Activated CD4-positive, alpha-beta T cell treated with anti-CD3 and anti-CD28 coated beads for 36 hours (primary cell): ENCODE measurements around the gene PRKCE. TPM values are rescaled to one million over a fixed set of nuclear protein-coding genes. Genes with fewer than 3 reads are reported as not detected.
A peak's percentile ranks its signal among the peaks of the same experiment; 100 is the strongest.

Experiments
- ATAC-seq: fragments of 200-7000 bp; cut with Tn5 transposase; one replicate; pipeline ENCODE4 v1.10.0; 2021; ENCODE audit warnings: mild to moderate bottlenecking, moderate library complexity
- CTCF ChIA-PET: fragments of 350-600 bp; sonication (Branson Sonifier 250); formaldehyde crosslinking; loops from one replicate; lab custom pipeline; 2021; ENCODE audit warnings: antibody characterized with exemption; lab: Charles Lee
- POLR2A ChIA-PET: fragments of 350-600 bp; sonication (Branson Sonifier 250); formaldehyde crosslinking; loops from one replicate; lab custom pipeline; 2021; ENCODE audit warnings: antibody characterized with exemption, inconsistent platforms; lab: Charles Lee
- DNase-seq: peaks from one replicate; pipeline ENCODE4 v3.0.0-alpha.2; 2020
- H3K27ac Mint-ChIP-seq: one replicate; pipeline ENCODE4 v1.8.0; 2021; ENCODE audit warnings: mixed read lengths
- H3K27me3 Mint-ChIP-seq: one replicate; pipeline ENCODE4 v1.8.0; 2021; ENCODE audit warnings: mixed read lengths
- H3K36me3 Mint-ChIP-seq: one replicate; pipeline ENCODE4 v1.8.0; 2021; ENCODE audit warnings: low read depth, mixed read lengths
- H3K4me1 Mint-ChIP-seq: one replicate; pipeline ENCODE4 v1.8.0; 2021; ENCODE audit warnings: mixed read lengths
- H3K4me3 Mint-ChIP-seq: one replicate; pipeline ENCODE4 v1.8.0; 2021; ENCODE audit warnings: mild to moderate bottlenecking, moderate library complexity, mixed read lengths
- H3K9me3 Mint-ChIP-seq: one replicate; pipeline ENCODE4 v1.8.0; 2021; ENCODE audit warnings: low read depth, mixed read lengths
- intact Hi-C, 2 experiments: fragments of 100-400 bp; cut with DNase I in 1 of 2; cut with micrococcal nuclease in 1 of 2; formaldehyde crosslinking; loops; one replicate each; pipeline versions ENCODE4 v1.14.2 to v1.15.1; 2022 to 2024; cut with DNase I, micrococcal nuclease
- total RNA-seq, 2 experiments: library from RNA; stranded (reverse); gene quantifications; one replicate each; pipeline ENCODE4 v1.2.3, GENCODE V29; 2021

PRKCE gene
- total RNA-seq, 2 experiments from 2014 or later, result 9.0 to 13.2 TPM

DNA sequence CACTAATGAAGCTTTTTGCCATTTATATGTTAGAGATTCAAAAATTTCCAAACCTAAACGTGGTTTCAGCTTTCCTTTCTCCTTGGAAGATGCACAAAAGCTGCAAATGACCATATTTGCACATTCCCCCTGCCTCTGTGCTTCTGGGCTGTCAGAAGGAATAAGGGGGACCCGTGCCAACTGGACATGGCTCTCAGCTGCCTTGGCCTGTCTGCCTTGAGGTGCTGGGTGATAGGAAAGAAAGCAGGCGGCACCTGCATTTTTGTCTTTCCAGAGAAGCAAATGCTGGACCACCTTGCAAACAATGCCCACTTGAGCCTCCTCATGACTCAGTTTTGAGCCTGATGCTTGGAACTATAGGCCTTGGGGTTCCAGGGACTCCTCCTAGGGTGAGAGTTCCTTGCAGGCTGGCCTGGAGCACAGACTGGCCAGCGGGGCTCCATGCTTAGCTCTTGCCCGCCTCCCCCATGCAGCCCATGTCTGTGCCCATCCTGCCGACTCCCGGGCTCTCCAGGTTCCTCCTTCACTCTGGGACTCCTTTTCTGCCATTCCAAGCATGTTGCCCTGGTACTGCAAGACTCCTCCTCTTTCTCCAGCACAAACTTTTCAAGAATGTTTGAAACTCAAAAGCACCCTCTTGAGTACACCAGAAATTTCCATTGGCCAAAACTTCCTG is 536.7 kb downstream of the PRKCE start:
- ChIA-PET CTCF (interaction anchor here (1.0 kb wide), 1 partner anchor 59 kb away, joined by 3 read pairs; no protein-coding TSS in a partner anchor), POLR2A (no interaction called here)
- Mint-ChIP-seq H3K27me3 (no peaks in the 10 kb centered on the region), H3K4me1 (peaks cover 13% of the 10 kb centered on the region), H3K4me3 (no peak overlapping the region), H3K9me3 (no peaks in the 10 kb centered on the region), H3K36me3 (peaks cover 2% of the 10 kb centered on the region), H3K27ac (no peak overlapping the region)
- no peak for DNase-seq
- ATAC-seq, result no peak
- intact Hi-C loops, result loop anchor here in 1 of 2 experiments (5.0 kb wide), 1 partner anchor 49 kb away; no protein-coding TSS in a partner anchor

GRCh38 chr2:46193356-46193755 is 541.9 kb downstream of the PRKCE start:
- DNase-seq (no peak), ATAC-seq (no peak)
- no peak overlapping the region for H3K4me3 Mint-ChIP-seq
- intact Hi-C loops, result no loop called here
- ChIA-PET POLR2A (no interaction called here), CTCF (interaction anchor here (0.6 to 1.5 kb wide), 2 partner anchors 17 to 130 kb away, joined by 3 read pairs; no protein-coding TSS in a partner anchor)
- H3K27ac Mint-ChIP-seq, result no peak overlapping the region
- no peaks in the 10 kb centered on the region for H3K9me3 Mint-ChIP-seq
- no peaks in the 10 kb centered on the region for H3K27me3 Mint-ChIP-seq
- no peaks in the 10 kb centered on the region for H3K36me3 Mint-ChIP-seq
- H3K4me1 Mint-ChIP-seq, result peaks cover 4% of the 10 kb centered on the region

DNA sequence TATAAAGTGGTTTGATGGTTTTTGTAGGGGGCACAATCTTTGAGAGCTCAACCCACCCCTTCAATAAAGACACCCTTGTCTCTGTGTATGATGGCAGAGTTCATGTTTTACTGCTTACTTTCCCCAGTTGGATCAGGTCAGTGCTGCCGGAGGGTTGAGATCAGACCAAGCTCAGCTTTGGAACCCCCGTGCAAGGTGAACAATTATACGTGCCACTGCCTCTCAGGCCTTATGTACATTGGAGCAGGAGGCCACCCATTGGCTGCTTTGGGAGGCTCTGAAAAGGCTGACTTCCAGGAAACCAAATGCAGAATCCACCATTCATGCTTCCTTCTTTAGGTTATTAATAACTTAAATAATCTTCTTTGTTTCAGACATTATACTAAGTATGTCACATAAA is 542.4 kb downstream of the PRKCE start:
- no peak overlapping the region for H3K27ac Mint-ChIP-seq
- DNase-seq (no peak), ATAC-seq (no peak)
- H3K4me3 Mint-ChIP-seq, result no peak overlapping the region
- no peaks in the 10 kb centered on the region for H3K36me3 Mint-ChIP-seq
- H3K27me3 Mint-ChIP-seq, result no peaks in the 10 kb centered on the region
- peaks cover 4% of the 10 kb centered on the region for H3K4me1 Mint-ChIP-seq
- intact Hi-C loops, result no loop called here
- H3K9me3 Mint-ChIP-seq, result no peaks in the 10 kb centered on the region
- ChIA-PET CTCF (interaction anchor here (0.6 to 1.5 kb wide), 3 partner anchors 9 to 131 kb away, joined by 3 to 4 read pairs (median 3); no protein-coding TSS in a partner anchor), POLR2A (no interaction called here)

GRCh38 chr2:46194856-46195255 is 543.4 kb downstream of the PRKCE start:
- Mint-ChIP-seq H3K36me3 (no peaks in the 10 kb centered on the region), H3K4me1 (peaks cover 5% of the 10 kb centered on the region), H3K27me3 (no peaks in the 10 kb centered on the region), H3K27ac (no peak overlapping the region), H3K9me3 (no peaks in the 10 kb centered on the region), H3K4me3 (no peak overlapping the region)
- intact Hi-C loops, result no loop called here
- ChIA-PET POLR2A (no interaction called here), CTCF (interaction anchor here (1.0 kb wide), 1 partner anchor 34 kb away, joined by 3 read pairs; no protein-coding TSS in a partner anchor)
- ATAC-seq (no peak), DNase-seq (no peak)

DNA sequence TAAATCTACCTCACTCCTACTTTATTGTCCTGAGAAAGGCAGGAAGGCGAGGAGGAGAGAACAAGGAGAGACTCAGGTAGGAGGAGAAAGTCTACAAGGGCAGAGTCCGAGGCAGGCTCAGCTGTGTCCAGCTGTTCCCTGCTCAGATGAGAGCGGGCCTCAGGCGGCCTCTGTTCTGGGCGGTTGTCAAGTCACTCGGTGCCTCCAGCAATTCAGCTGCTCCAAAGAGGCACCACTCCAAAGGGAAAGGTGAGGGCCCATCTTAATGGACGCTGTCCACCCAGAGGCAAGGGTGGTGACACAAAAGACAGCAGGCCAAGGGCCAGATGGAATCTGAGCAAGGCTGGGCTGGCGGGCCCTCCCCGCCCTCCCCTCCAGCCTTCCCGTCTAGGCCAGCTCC is 544.3 kb downstream of the PRKCE start:
- H3K9me3 Mint-ChIP-seq, result no peaks in the 10 kb centered on the region
- DNase-seq (no peak), ATAC-seq (no peak)
- no peak overlapping the region for H3K27ac Mint-ChIP-seq
- H3K36me3 Mint-ChIP-seq, result no peaks in the 10 kb centered on the region
- CTCF ChIA-PET, result no interaction called here
- POLR2A ChIA-PET, result no interaction called here
- no peaks in the 10 kb centered on the region for H3K27me3 Mint-ChIP-seq
- intact Hi-C loops, result no loop called here
- peaks cover 14% of the 10 kb centered on the region for H3K4me1 Mint-ChIP-seq
- H3K4me3 Mint-ChIP-seq, result no peak overlapping the region

GRCh38 chr2:46196871-46197462 is 545.5 kb downstream of the PRKCE start:
- ATAC-seq (no peak), DNase-seq (no peak)
- ChIA-PET POLR2A (no interaction called here), CTCF (no interaction called here)
- Mint-ChIP-seq H3K27me3 (no peaks in the 10 kb centered on the region), H3K27ac (no peak overlapping the region), H3K36me3 (no peaks in the 10 kb centered on the region), H3K4me1 (peaks cover 19% of the 10 kb centered on the region), H3K4me3 (no peak overlapping the region), H3K9me3 (no peaks in the 10 kb centered on the region)
- intact Hi-C loops, result no loop called here

GRCh38 chr2:46197672-46198071 is 546.2 kb downstream of the PRKCE start:
- H3K4me3 Mint-ChIP-seq, result no peak overlapping the region
- H3K9me3 Mint-ChIP-seq, result no peaks in the 10 kb centered on the region
- no peak for DNase-seq
- no peaks in the 10 kb centered on the region for H3K27me3 Mint-ChIP-seq
- CTCF ChIA-PET, result no interaction called here
- peaks cover 19% of the 10 kb centered on the region for H3K4me1 Mint-ChIP-seq
- POLR2A ChIA-PET, result no interaction called here
- H3K27ac Mint-ChIP-seq, result no peak overlapping the region
- H3K36me3 Mint-ChIP-seq, result no peaks in the 10 kb centered on the region
- no peak for ATAC-seq
- intact Hi-C loops, result no loop called here

- peaks cover 24% of the 10 kb centered on the region for H3K4me1 Mint-ChIP-seq
- H3K4me3 Mint-ChIP-seq, result no peak overlapping the region
- H3K27ac Mint-ChIP-seq, result no peak overlapping the region
- H3K36me3 Mint-ChIP-seq, result no peaks in the 10 kb centered on the region
- H3K27me3 Mint-ChIP-seq, result no peaks in the 10 kb centered on the region
- ChIA-PET CTCF (no interaction called here), POLR2A (no interaction called here)
- DNase-seq (no peak), ATAC-seq (no peak)
- intact Hi-C loops, result no loop called here
- no peaks in the 10 kb centered on the region for H3K9me3 Mint-ChIP-seq
Observed at GRCh38 chr2:46198164-46198883, 546.8 kb downstream of the PRKCE start.

GRCh38 chr2:46198966-46199365 is 547.5 kb downstream of the PRKCE start:
- H3K27ac Mint-ChIP-seq, result no peak overlapping the region
- ATAC-seq, result no peak
- H3K4me1 Mint-ChIP-seq, result peaks cover 25% of the 10 kb centered on the region
- CTCF ChIA-PET, result no interaction called here
- no peak for DNase-seq
- POLR2A ChIA-PET, result no interaction called here
- H3K36me3 Mint-ChIP-seq, result no peaks in the 10 kb centered on the region
- H3K27me3 Mint-ChIP-seq, result no peaks in the 10 kb centered on the region
- intact Hi-C loops, result no loop called here
- H3K4me3 Mint-ChIP-seq, result no peak overlapping the region
- H3K9me3 Mint-ChIP-seq, result no peaks in the 10 kb centered on the region

GRCh38 chr2:46200100-46200690 is 548.7 kb downstream of the PRKCE start:
- no peaks in the 10 kb centered on the region for H3K9me3 Mint-ChIP-seq
- intact Hi-C loops, result no loop called here
- no peak overlapping the region for H3K4me3 Mint-ChIP-seq
- no peaks in the 10 kb centered on the region for H3K27me3 Mint-ChIP-seq
- DNase-seq (no peak), ATAC-seq (peak; percentile 49)
- POLR2A ChIA-PET, result no interaction called here
- CTCF ChIA-PET, result no interaction called here
- no peak overlapping the region for H3K27ac Mint-ChIP-seq
- no peaks in the 10 kb centered on the region for H3K36me3 Mint-ChIP-seq
- peaks cover 25% of the 10 kb centered on the region for H3K4me1 Mint-ChIP-seq

GRCh38 chr2:46200861-46201605 is 549.6 kb downstream of the PRKCE start:
- Mint-ChIP-seq H3K4me1 (peaks cover 25% of the 10 kb centered on the region), H3K27ac (no peak overlapping the region), H3K4me3 (no peak overlapping the region), H3K36me3 (no peaks in the 10 kb centered on the region), H3K27me3 (no peaks in the 10 kb centered on the region), H3K9me3 (no peaks in the 10 kb centered on the region)
- ATAC-seq (no peak), DNase-seq (no peak)
- intact Hi-C loops, result no loop called here
- CTCF ChIA-PET, result interaction anchor here (1.2 kb wide), 1 partner anchor 20 kb away, joined by 3 read pairs; no protein-coding TSS in a partner anchor
- POLR2A ChIA-PET, result no interaction called here
